Measurements from ENCODE around the gene HOATZ.

The HOATZ gene

GRCh38 chr11:111577821-111578220, 63.2 kb downstream of the HOATZ start:
- H3K9ac ChIP-seq (ENCODE audit: low read length), result no peak overlapping the region
- H3K36me3 ChIP-seq (ENCODE audit: control insufficient read depth, insufficient read depth, low read length), result no peaks in the 10 kb centered on the region
- H3K27me3 ChIP-seq (ENCODE audit: control insufficient read depth, insufficient read depth, low read length), result no peaks in the 10 kb centered on the region
- H3K4me3 ChIP-seq (ENCODE audit: low read depth, low read length), result no peak overlapping the region
- no peak overlapping the region for H3K27ac ChIP-seq (ENCODE audit: low read depth, low read length)
- H3K4me1 ChIP-seq (ENCODE audit: control insufficient read depth, insufficient read depth, low read length), result peaks cover 6% of the 10 kb centered on the region; the same call in 1 of the 2 replicates
- no peaks in the 10 kb centered on the region for H3K9me3 ChIP-seq (ENCODE audit: control insufficient read depth, insufficient read depth, low read depth, low read length)

- H3K27ac ChIP-seq (ENCODE audit: low read depth, low read length), result no peak overlapping the region
- peaks cover 10% of the 10 kb centered on the region; the same call in 1 of the 2 replicates for H3K4me1 ChIP-seq (ENCODE audit: control insufficient read depth, insufficient read depth, low read length)
- H3K4me3 ChIP-seq (ENCODE audit: low read depth, low read length), result no peak overlapping the region
Observed at GRCh38 chr11:111581341-111581740, 66.8 kb downstream of the HOATZ start.

GRCh38 chr11:111582163-111582562, 67.6 kb downstream of the HOATZ start:
- Histone ChIP-seq H3K27me3 (ENCODE audit: control insufficient read depth, insufficient read depth, low read length) (no peaks in the 10 kb centered on the region), H3K36me3 (ENCODE audit: control insufficient read depth, insufficient read depth, low read length) (no peaks in the 10 kb centered on the region), H3K4me3 (ENCODE audit: low read depth, low read length) (no peak overlapping the region), H3K9me3 (ENCODE audit: control insufficient read depth, insufficient read depth, low read depth, low read length) (no peaks in the 10 kb centered on the region), H3K27ac (ENCODE audit: low read depth, low read length) (no peak overlapping the region), H3K9ac (ENCODE audit: low read length) (no peak overlapping the region), H3K4me1 (ENCODE audit: control insufficient read depth, insufficient read depth, low read length) (peaks cover 10% of the 10 kb centered on the region; the same call in 1 of the 2 replicates)

More at GRCh38 chr11:111581341-111581740, 66.8 kb downstream of the HOATZ start:
- Histone ChIP-seq H3K27me3 (ENCODE audit: control insufficient read depth, insufficient read depth, low read length) (no peaks in the 10 kb centered on the region), H3K9me3 (ENCODE audit: control insufficient read depth, insufficient read depth, low read depth, low read length) (no peaks in the 10 kb centered on the region), H3K9ac (ENCODE audit: low read length) (no peak overlapping the region), H3K36me3 (ENCODE audit: control insufficient read depth, insufficient read depth, low read length) (no peaks in the 10 kb centered on the region)

- Histone ChIP-seq H3K9ac (ENCODE audit: low read length) (no peak overlapping the region), H3K27ac (ENCODE audit: low read depth, low read length) (no peak overlapping the region), H3K27me3 (ENCODE audit: control insufficient read depth, insufficient read depth, low read length) (no peaks in the 10 kb centered on the region), H3K9me3 (ENCODE audit: control insufficient read depth, insufficient read depth, low read depth, low read length) (0 out of 2 replicates have a peak, but pooled peaks cover under 1% of the 10 kb centered on the region), H3K4me1 (ENCODE audit: control insufficient read depth, insufficient read depth, low read length) (peaks cover 10% of the 10 kb centered on the region; the same call in 1 of the 2 replicates), H3K4me3 (ENCODE audit: low read depth, low read length) (no peak overlapping the region), H3K36me3 (ENCODE audit: control insufficient read depth, insufficient read depth, low read length) (no peaks in the 10 kb centered on the region)
Observed at GRCh38 chr11:111582881-111583280, 68.3 kb downstream of the HOATZ start.

GRCh38 chr11:111585371-111585770, 70.8 kb downstream of the HOATZ start:
- Histone ChIP-seq H3K9ac (ENCODE audit: low read length) (no peak overlapping the region), H3K9me3 (ENCODE audit: control insufficient read depth, insufficient read depth, low read depth, low read length) (0 out of 2 replicates have a peak, but pooled peaks cover 4% of the 10 kb centered on the region), H3K27me3 (ENCODE audit: control insufficient read depth, insufficient read depth, low read length) (no peaks in the 10 kb centered on the region), H3K36me3 (ENCODE audit: control insufficient read depth, insufficient read depth, low read length) (no peaks in the 10 kb centered on the region), H3K4me1 (ENCODE audit: control insufficient read depth, insufficient read depth, low read length) (peaks cover 10% of the 10 kb centered on the region; the same call in 1 of the 2 replicates), H3K27ac (ENCODE audit: low read depth, low read length) (no peak overlapping the region), H3K4me3 (ENCODE audit: low read depth, low read length) (no peak overlapping the region)

- no peak overlapping the region for H3K4me3 ChIP-seq (ENCODE audit: low read depth, low read length)
- H3K9me3 ChIP-seq (ENCODE audit: control insufficient read depth, insufficient read depth, low read depth, low read length), result 0 out of 2 replicates have a peak, but pooled peaks cover 4% of the 10 kb centered on the region
- H3K4me1 ChIP-seq (ENCODE audit: control insufficient read depth, insufficient read depth, low read length), result peaks cover 7% of the 10 kb centered on the region; the same call in 1 of the 2 replicates
- H3K36me3 ChIP-seq (ENCODE audit: control insufficient read depth, insufficient read depth, low read length), result no peaks in the 10 kb centered on the region
- H3K9ac ChIP-seq (ENCODE audit: low read length), result no peak overlapping the region
- H3K27me3 ChIP-seq (ENCODE audit: control insufficient read depth, insufficient read depth, low read length), result no peaks in the 10 kb centered on the region
- H3K27ac ChIP-seq (ENCODE audit: low read depth, low read length), result no peak overlapping the region
Observed at GRCh38 chr11:111586388-111586831, 71.8 kb downstream of the HOATZ start.

Data from HUES6 (cell line).